ENCODE data around the gene TNK2.
"Not testable (repeated sequence)": the region's sequence is repeated elsewhere in the genome, so short reads cannot be mapped to it uniquely, and the experiment has no call there.

Gene TNK2

GRCh38 chr3:195867631-195868335, 40.6 kb downstream of the TNK2 start:
- no peak for DNase-seq

- no peak for DNase-seq
Measured at GRCh38 chr3:195866686-195867511, 41.5 kb downstream of the TNK2 start.

- no peak for DNase-seq
Measured at GRCh38 chr3:195865752-195866151, 42.6 kb downstream of the TNK2 start.

- DNase-seq, result peak; percentile 74
Measured at GRCh38 chr3:195863121-195864061, 45.0 kb downstream of the TNK2 start.

GRCh38 chr3:195862318-195862717, 46.0 kb downstream of the TNK2 start:
- not testable (repeated sequence) for DNase-seq

GRCh38 chr3:195860456-195860855, 47.9 kb downstream of the TNK2 start:
- DNase-seq, result no peak

GRCh38 chr3:195859846-195860411, 48.4 kb downstream of the TNK2 start:
- no peak for DNase-seq

- DNase-seq, result peak; percentile 76
Measured at GRCh38 chr3:195859061-195859845, 49.1 kb downstream of the TNK2 start.

GRCh38 chr3:195856410-195857084, 51.8 kb downstream of the TNK2 start:
- DNase-seq, result no peak

- peak; percentile 47 for DNase-seq
Measured at GRCh38 chr3:195855471-195856409, 52.6 kb downstream of the TNK2 start.

- DNase-seq, result no peak
Measured at GRCh38 chr3:195854628-195855294, 53.6 kb downstream of the TNK2 start.

GRCh38 chr3:195853996-195854395, 54.4 kb downstream of the TNK2 start:
- no peak for DNase-seq

GRCh38 chr3:195853036-195853435, 55.3 kb downstream of the TNK2 start:
- no peak for DNase-seq

GRCh38 chr3:195850857-195851543, 57.4 kb downstream of the TNK2 start:
- peak; percentile 94 for DNase-seq

GRCh38 chr3:195849322-195850074, 58.9 kb downstream of the TNK2 start:
- no peak for DNase-seq

GRCh38 chr3:195847055-195847950, 61.0 kb downstream of the TNK2 start:
- DNase-seq, result no peak

GRCh38 chr3:195845483-195845882, 62.9 kb downstream of the TNK2 start:
- no peak for DNase-seq
